ENCODE results near the gene RNLS.

RNLS gene

DNA sequence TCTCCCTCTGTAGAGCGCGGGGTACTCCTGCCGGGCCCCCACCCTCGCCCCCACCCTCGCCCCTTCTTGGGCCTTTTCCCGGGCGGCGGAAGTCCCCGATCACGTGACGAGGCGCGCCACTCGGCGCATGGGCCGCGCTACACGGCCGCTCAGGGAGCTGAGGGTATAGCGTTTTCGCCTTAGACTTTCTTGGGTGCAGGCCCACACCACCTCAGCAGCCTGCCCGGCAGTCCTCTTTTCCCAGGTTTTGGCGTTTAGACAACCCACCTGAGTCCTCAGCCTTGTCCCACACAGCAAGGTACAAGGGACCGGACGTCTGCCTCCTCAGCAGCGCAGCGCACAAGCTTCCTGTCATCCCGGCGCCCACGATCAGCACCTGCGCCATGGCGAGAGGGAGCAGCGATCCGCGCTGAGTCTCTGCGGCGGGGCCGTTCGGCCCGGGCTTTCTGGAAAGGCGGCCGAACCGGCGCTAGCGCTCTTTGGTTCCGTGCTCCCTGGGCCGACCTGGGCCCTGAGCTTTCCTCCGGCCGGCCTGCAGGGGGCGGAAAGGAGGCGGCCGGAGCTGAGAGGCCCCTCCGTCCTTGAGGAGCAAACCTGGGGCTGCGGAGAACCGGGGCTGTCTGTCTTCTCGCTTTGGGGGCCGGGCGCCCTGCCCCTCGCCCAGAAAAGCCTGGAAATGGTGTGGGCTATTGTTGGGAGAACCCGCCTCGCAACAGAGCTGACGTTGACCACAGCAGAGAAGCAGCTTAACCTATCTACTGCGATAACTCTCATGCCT, at the start of gene RNLS:
RNLS (minus strand) TSS at position 513 of the 778 bp plus-strand sequence.
- peak; percentile 72 for DNase-seq

DNA sequence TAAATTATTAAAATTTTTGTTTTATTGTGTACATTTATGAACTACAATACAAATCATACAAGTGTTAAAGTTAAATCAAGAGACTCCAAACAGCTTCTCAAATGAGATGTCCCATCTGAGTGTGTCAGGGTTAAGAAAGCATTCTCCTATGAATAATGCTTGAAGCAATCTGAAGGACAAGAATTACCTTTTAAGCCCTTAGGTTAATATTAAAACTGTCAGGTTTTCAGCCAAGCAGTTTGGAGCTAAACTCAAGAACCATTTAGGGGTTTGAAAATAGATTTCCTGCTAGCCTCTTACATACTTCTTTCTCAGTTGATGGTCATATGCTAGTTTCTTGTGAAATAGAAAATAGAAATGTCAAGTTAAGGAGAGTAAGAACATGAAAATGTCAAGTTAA, 41.7 kb upstream of the RNLS start:
- DNase-seq = no peak

DNA sequence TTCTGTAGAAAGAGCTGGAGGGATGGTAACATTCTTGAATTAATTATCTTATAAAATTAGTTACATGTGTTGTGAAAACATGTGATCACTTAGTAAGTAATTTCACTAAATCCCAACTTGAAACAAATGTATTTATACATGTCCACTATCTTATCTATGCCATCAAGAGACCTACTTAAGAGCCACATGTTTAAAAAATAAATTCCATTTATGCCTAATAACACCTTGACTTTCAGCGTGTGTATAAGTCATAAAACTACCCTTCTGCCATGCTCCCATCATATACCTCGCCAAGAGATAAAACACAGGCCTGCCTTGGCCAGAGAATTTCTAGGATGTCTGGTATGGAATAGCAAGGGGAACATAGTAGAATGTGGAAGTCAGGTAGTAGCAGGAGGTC, 40.7 kb upstream of the RNLS start:
- DNase-seq = no peak

DNA sequence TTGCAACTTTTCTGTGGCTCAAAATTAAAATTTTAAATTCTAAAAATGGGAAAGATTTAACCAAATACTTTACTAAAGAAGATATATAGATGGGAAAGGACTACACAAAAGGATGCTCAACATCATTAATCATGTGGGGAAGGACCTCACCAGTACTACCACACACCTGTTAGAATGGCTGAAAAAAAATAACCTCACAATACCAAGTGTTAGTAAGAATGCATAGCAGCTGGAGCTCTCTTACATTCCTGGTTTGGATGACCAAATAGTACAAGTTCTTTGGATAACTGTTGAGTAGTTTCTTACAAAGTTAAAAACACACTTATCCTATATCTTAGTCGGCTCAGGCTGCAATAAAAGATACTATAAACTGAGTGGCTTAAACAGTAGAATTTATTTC, 37.3 kb upstream of the RNLS start:
- no peak for DNase-seq

DNA sequence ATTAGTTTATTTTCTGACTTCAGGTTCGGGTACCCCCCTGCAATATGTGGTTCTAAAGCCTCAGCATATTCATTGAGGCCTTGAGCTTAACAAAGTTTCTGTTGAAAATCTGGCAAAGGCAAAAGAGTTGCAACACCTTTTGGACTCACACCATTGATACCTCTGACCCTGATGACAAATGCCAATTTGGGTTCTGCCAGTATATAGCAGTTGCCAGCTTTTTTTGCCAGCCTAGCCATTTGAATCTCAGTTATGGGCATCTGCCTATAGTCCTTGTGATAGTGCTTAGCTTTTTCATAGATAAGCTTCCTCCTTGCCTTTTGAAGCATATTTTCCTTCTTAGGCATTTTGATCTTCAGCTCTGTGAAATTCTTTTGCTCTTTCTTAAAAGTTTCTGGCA, 35.4 kb upstream of the RNLS start:
- DNase-seq = no peak

DNA sequence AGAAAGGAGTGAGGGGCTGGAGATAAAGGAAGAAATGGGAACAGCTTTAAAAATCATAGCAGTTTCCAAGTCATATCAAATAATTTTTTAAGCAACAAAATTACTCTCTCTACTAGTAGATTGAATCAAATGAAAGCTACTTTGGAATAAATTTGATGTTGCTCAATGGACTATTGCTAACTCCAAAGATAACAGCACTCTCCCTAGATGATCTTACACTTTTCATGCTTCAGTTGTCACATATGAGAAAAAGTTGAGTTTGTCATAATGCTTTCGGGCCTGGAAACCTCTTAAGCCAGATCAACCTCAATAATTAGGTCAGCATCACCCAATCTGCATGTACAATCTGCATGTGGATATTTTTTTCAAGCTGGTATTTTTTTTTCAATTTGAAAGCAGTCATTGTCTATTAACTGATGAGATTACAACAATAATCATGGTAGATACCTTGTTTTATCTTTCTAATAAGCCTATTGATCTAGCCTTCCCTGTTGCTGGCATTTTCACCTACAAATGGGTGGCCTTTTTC, 34.7 kb upstream of the RNLS start:
- DNase-seq = no peak

DNA sequence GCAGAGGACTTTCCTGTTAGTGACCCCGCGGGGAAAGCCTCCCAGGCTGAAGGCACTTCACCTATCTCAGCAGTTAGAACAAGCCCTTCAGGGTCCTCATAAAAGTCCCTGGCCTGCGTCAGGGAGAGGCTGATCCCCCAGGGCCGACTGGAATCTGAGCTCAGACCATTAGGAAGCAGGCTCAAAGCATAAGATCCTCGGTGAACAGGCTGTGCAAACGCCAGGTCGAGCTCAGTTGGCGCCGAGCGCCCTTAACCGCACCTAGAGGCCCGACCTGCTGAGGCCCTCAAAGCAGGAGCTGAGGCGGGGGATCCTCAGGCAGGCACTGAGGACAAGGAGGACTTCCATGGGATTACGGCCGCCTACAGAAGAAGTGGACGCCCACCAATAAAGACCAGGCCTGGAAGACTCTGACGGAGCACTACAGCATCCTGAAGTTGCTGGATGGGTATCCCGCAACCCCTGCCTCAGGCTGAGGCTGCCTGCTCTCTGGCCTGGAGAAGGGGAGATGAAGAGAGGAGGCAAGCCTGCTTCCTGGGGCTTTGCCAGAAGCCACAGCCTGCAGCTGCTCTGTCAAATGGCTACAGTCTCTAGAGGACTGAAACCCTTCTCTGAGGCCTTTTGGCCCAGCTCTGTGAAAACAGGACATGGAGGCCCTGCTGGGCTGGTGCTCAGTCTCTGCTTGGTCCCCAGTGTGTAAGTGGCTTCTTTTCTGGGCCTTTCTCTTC, 33.3 kb upstream of the RNLS start:
- no peak for DNase-seq

DNA sequence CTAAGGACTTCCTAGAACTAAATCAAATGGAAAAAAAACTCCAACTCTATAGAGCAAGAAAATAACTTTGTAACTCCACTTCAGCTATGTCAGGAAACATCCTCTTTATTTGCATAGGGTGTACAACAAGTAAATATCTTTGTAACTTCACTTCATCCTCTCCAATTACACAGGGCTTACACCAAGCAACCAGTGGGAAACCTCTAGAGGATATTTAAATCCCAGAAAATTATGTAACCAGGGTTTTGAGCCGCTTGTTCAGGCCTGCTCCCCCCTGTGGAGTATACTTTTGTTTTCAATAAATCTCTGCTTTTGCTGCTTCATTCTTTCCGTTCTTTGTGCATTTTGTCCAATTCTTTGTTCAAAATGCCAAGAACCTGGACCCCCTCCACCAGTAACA, 25.7 kb upstream of the RNLS start:
- no peak for DNase-seq

DNA sequence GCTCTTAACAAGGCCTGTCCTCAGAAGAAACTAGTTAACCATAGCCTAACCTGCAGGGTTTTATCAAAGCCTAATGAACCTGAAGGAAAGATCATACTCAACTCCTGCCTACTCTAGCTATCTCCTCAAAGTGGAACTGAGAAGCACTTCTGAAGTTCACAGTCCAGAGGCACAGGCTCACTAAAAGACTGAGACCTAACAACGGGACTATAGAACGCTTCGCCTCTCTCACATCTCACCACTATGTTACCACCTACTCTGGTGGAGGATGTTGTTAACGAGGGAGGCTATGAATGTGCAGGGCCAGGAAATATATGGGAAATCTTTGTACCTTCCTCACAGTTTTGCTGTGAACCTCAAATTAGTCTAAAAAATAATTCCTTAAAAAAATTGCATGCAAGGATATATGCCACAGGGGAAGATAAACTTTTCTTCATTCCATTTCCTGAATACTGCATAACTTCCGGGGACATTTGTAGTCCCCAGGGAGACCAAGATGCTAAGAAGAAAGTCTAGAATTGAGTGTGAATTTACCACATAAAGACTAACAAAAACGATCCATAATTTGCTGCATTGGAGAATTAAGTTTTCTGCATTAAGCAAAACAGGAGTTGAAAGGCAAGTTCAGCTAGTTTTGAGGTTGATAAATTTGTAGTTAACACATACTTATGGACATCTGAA, 25.1 kb upstream of the RNLS start:
- no peak for DNase-seq

DNA sequence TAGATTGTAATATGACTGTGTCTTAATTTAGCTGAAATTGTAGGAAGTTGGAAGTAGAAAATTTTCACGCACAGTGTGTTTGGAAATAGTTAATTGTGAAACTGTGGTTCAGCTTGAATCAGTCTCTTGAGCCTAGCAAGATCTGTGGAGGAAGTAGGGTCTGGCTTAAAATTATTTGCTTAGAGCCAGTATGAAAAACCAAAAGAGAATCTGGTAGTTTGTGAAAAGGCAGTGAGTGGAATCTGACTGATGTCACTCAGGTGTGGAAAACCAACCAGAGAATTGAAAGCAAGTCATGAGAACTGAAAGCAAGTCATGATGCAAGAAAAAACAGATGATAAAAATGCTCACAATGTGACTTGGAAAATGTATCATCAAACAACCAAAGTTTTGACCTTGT, 14.9 kb upstream of the RNLS start:
- DNase-seq = peak; percentile 2

DNA sequence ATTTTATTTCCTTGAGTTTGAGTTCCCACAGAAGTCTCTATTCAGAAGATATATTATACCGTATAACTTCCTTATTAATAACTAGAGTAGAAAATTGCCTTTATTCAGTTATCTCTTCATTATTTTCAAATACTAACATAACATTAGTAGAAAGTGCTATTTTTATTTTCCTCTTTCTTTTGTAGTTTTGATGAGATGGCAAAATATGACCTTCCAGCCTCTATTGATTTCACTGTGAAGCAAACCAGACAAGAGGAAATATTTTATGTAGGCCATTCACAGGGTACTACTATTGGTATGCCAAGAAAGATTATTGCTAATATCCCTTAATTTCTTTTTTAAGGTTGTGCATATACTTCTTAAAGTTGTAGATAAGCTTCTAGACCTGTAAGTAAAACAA, 11.4 kb upstream of the RNLS start:
- no peak for DNase-seq

DNA sequence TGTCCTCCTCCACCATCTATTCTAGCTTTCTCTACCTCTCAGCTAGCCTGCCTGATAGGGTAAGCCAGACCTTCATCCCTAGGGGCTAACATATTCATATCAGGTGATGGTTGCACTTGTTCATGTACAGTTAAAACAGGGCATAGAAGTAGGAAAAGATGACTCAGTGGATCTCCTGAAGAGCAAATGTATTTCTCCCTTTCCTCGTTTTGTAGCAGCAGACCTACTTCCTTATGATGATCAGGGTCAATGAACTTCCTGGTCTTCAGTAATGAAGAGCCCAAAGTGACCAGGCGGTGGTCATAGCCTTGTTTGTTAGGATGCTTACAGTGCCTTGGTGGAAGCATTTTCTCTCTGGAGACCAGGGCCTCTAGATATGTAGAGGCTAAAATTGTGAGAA, 9.8 kb upstream of the RNLS start:
- no peak for DNase-seq

DNA sequence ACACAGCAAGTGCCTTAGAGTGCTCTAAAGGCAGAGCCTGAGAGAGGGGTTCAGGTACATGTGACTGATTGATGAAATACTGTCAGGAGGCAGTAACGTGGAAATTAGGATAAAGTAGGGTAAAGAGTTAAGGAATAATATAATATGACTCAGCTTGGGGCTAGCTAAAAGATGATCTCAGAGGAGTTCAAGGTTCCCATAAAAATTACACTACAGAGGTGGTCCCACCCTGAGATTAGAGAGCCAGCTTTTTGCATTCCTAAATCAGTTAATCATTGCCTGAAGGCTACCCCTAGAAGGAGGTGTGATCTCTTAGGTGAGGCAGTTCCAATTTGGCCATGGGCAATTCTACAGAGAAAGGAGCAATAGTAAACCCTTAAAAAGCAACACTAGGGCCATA, 9.3 kb upstream of the RNLS start:
- no peak for DNase-seq

DNA sequence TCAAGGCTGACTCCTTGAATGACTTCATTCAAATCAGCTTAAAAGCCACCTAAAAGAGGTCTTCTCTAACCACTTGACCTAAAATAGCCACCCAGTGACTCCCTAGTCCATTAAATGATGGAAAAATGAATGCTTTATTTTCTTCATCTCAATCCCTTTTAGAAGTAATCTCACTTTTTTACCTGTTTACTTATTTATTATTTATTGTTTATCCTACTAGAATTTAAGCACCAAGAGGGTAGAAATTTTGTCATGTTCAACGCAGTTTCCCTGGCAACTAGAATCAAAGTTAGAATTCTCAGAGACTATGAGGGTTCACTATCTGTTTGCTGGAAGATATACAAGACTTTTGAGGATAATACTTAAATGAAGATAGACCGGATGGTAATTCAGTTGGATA, 3.3 kb upstream of the RNLS start, which contains the start of gene LIPJ:
LIPJ (plus strand) TSS at position 301 of the 400 bp plus-strand sequence. CDS start 3,926 bp downstream, outside the sequence.
- DNase-seq = no peak

DNA sequence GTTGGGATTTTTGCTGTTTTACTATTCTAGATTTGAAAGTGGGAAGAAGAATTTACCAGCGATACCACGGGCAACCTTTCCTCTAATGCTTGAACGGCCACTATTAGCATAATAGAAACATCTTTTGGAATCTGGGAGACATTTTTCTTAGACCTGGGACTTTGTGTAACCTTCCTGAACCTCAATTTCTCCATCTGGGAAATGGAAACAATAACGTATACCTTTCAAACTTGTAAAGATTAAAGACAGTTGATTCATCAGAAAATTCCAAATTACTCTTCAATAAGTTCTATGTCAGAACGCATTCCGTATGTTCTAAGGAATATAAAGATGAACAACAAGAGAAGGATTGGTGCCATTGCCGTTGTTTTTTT, 453 bp upstream of the RNLS start:
- DNase-seq = no peak

DNA sequence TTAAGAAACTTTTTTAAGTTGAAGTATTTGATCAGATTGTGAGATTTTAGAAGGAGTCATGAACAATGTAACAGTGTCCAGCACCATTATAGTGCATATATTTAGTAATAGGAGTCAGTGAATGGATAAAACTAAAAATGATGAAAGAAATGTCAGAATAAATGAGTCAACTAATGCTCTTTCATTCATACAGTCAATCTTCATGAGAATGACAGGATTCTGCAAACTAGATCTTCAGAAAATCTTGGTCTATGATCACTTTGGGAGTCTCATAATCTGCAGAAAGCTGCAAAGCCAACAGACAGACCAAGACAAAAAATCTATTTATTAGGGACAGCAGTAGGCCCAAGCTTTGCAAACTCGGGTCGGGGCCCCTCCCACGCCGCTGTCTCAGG, 710 bp downstream of the RNLS start:
- no peak for DNase-seq

DNA sequence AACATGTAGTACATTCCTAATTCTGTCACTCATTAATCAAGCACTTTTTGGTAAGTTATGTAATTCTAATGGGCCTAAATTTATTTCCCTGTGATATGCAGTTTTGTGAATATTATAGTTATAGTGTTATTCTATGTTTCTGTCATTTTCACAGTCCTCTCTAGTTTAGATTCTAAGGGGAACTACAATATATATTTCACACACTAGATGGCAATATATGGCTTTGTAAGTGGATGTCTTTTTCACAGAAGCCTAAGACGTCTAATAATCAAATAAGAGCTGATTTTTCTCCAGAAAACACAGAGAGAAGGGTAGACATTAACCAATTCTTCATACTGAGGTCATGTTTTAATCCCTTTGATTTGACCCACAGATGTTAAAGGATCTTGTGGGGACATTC, 18.0 kb downstream of the RNLS start:
- peak; percentile 11 for DNase-seq

DNA sequence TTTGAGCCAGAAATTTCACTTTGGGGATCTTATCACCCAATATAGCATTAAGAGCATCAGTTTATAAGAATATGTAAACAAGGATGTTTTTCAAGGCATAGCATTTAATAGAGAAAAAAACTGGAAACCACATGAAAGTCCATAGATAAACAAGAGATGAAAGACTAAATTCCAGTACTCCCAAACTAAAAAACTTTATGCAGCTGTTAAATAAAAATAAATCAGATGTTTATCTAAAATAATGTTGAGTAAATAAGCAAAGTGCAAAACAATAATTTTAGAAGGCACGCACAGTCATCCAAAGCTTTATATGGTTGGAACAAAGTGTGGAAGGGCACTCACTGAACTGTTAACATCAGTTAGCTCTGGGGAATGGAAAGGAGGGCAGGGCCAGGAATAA, 21.0 kb downstream of the RNLS start:
- DNase-seq = no peak

DNA sequence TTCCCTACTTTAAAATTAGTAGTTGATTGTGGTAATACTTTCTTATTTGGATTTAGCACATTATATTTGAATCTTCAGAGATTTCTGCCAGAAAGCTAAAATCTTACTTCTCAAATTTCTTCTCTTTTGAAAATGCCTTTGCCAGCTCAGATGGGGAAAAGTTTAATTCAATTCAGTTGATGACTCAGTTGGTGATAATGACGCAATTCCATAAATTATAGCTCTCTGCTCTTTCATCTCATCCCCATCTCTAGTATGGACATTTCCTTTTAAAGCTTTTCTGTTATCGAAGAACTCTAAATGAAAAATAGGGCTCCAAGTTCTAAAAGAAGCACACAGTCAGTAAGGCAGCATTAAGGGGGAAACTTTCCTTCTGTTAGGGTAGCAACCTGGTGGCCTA, 25.5 kb downstream of the RNLS start:
- no peak for DNase-seq

DNA sequence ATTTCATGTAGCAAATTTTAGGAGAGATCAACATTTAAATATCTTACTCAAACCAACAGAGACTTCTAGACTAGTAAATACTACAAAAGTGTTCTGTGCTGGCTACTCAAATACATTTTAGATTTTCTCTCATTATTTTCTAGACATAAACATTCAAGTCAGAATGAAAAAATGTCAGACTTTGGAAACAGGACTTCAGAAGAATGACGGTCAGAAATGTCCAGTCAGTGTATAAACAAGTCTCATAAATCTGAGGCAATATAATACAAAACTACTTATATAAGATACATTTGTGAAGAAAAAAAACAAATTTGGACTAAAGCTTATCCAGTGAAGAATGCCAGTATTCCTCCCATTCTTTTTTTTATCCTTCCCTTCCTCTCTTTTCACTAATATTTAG, 25.9 kb downstream of the RNLS start:
- no peak for DNase-seq

DNA sequence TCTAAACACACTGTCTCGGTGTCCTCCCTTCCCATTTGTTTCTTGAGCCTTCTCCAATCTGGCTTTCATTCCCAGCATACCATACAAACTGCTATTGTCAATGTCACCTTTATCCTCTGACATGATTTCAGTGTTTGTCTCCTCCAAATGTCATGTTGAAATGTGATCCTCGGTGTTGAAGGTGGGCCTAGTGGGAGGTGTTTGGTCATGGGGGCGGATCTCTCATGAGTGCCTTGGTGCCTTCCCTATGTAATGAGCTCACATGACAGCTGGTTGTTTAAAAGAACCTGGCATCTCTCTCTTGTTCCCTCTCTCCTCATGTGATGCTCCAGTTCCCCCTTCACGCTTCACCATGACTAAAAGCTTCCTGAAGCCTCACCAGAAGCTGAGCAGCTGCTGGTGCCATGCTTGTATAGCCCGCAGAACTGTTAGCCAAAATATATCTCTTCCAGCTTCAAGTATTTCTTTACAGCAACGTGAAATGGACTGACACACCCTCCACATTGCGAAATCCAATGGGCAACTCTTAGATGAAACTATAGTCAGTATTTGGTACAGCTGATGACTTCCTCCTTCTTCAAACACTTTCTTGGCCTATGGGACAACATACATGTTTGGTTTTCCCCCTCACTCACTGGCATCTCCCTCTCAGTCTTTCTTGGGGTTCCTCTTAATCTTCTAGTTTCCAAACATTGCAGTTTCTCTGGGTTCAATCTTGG, 27.8 kb downstream of the RNLS start:
- DNase-seq = no peak

DNA sequence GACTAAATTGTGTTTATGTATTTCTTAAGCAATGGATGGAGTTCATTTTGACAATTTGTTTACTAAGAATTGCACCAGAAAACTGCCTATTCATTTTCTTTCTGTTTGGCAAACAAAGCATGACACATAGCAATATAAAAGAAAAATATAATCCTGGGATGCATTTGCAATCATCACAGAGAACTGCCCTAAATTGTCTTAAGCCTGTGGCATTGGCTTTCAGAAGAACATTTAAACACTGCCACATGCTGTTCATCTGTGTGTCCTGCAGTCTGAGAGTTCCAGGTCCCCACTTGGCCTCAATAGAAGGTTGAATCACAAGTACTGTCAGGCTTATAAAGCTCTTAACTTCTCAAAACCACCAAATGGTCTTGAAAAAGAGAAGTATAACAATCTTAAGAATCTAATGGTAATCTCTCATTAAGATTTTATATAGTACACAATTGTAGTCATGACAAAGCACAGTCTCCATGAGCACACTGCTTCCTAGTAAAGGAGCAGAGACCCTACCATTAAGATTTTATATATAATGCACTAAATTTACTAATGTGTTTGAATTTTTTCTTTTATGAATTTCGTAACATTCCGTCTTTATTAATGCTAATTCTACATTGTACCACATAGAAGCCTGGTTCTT, 29.9 kb downstream of the RNLS start:
- DNase-seq = peak; percentile 56

DNA sequence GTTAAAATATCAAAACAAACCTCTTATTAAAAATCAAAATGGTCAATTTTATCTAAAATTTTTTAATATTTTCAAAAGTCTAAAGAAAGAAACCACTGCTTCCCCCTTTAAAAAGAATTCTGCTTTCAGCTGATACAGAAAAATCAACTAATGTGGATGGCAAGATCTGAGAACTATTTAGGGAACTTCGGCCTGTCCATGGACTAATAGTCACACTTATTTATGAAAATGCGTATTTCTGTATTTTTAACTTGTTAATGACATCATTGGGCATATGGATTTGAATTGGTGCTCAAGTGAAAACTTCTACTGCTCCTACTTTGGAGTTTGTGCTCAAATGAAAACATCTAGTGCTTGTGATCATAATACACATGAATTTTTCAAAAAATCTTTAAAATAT, 31.9 kb downstream of the RNLS start:
- DNase-seq = no peak

All from activated CD4-positive, alpha-beta T cell treated with anti-CD3 and anti-CD28 coated beads, Interleukin-2, Interleukin-6, amounts not matched to agents 100 ng/mL and 50 ng/mL, durations not matched to agents 16 hours and 8 hours (primary cell).